Transverse colon (tissue), 4 donors: ENCODE data around the gene NRN1. TPM values are rescaled to one million over a fixed set of nuclear protein-coding genes. Genes with fewer than 3 reads are reported as not detected.

Source experiments
- DNase-seq: peaks from one replicate; pipeline ENCODE4 v3.0.0-alpha.2; 2019
- H3K27ac ChIP-seq, 4 donors: fragments of 200-600 bp; sonication (generic); 2 replicates each; pipeline ENCODE4 v1.5.1; 2016 to 2018; ENCODE audit warnings: inconsistent platforms in 4 of 4
- H3K27me3 ChIP-seq: fragments of 200-600 bp; sonication (generic); 2 replicates; pipeline ENCODE4 v1.5.1; 2017; ENCODE audit warnings: inconsistent platforms
- H3K36me3 ChIP-seq, 4 donors: fragments of 200-600 bp; sonication (generic); 2 replicates each; pipeline ENCODE4 v1.5.1; 2017 to 2019; ENCODE audit warnings: inconsistent platforms in 4 of 4
- H3K4me1 ChIP-seq, 4 donors: fragments of 200-600 bp; sonication (generic); 2 replicates each; pipeline ENCODE4 v1.5.1; 2017 to 2020; ENCODE audit warnings: inconsistent platforms in 4 of 4
- H3K4me3 ChIP-seq, 4 donors: fragments of 200-600 bp; sonication (generic); 1 replicate in 1 of 4; 2 replicates in 3 of 4; pipeline versions ENCODE4 v1.5.1 to v1.6.1; 2017 to 2019; ENCODE audit warnings: inconsistent platforms in 4 of 4
- H3K9me3 ChIP-seq, 2 donors: fragments of 200-600 bp; sonication (generic); 2 replicates each; pipeline ENCODE4 v1.5.1; 2017 to 2019; ENCODE audit warnings: inconsistent platforms in 2 of 2
- CTCF ChIP-seq, 5 experiments: fragments of 200-600 bp in 3 of 5; fragments of 450-650 bp in 2 of 5; sonication (generic) in 3 of 5; IDR thresholded peaks; 1 replicate in 2 of 5; 2 replicates in 3 of 5; pipeline ENCODE4 v1.5.1; 2016 to 2017; ENCODE audit warnings: antibody characterized with exemption in 5 of 5, inconsistent platforms in 3 of 5, mild to moderate bottlenecking in 2 of 5, moderate library complexity in 1 of 5
- EP300 ChIP-seq: sonication (generic); formaldehyde crosslinking; IDR thresholded peaks from one replicate; pipeline ENCODE4 v1.6.1; 2017; ENCODE audit warnings: antibody characterized with exemption, low read depth
- POLR2A ChIP-seq: fragments of 450-650 bp; IDR thresholded peaks from one replicate; pipeline ENCODE4 v1.6.1; 2016; ENCODE audit warnings: antibody characterized with exemption, mild to moderate bottlenecking, moderate library complexity
- POLR2AphosphoS5 ChIP-seq, 3 donors: sonication (generic); formaldehyde crosslinking; IDR thresholded peaks; one replicate each; pipeline ENCODE4 v1.6.1; 2016; ENCODE audit warnings: antibody characterized with exemption in 3 of 3
- WGBS, 2 donors: methylation state at CpG; one replicate each; pipeline ENCODE4 v1.1.5; 2018; ENCODE audit warnings: low coverage in 1 of 2; 5-methylcytosine and 5-hydroxymethylcytosine counted together
- in situ Hi-C, 4 donors: fragments of 200-750 bp; cut with MboI; loops; one replicate each; pipeline versions ENCODE4 v1.15.0 to v1.15.1; 2017; ENCODE audit warnings: low sequenced_read_pairs in 3 of 4, low pct_ligation_motif_present in 1 of 4, low pct_unique_long_range_greater_than_20kb in 1 of 4
- intact Hi-C: fragments of 100-400 bp; cut with DNase I; formaldehyde crosslinking; loops from one replicate; pipeline ENCODE4 v1.15.1; 2023; ENCODE audit warnings: low total_unique reads
- total RNA-seq, 4 donors: library from RNA; depleted of rRNA; stranded (reverse); fragments of >200 nt; gene quantifications; one replicate each; pipeline ENCODE4 v1.1.0, GENCODE V29; 2016

NRN1 gene
- total RNA-seq, 4 donors from 2014 or later = 1.2 to 2.5 TPM; not detected in 2

GRCh38 chr6:6037179-6037578 is 30.5 kb upstream of the NRN1 start:
- H3K4me1 ChIP-seq = no peaks in the 10 kb centered on the region
- H3K36me3 ChIP-seq = no peaks in the 10 kb centered on the region
- H3K27ac ChIP-seq = no peak overlapping the region
- TF ChIP-seq POLR2A = no peak
- no peak for TF ChIP-seq POLR2AphosphoS5 (IDR thresholded peaks at IDR 0.05)
- TF ChIP-seq CTCF (IDR thresholded peaks at IDR 0.05) = no peak
- no peak for TF ChIP-seq EP300
- H3K4me3 ChIP-seq = no peak overlapping the region
- H3K27me3 ChIP-seq = no peaks in the 10 kb centered on the region
- WGBS, 2 donors = 60 to 85% methylated on average over 2 to 4 of the region's 4 CpGs
- intact Hi-C loops = no loop called here
- in situ Hi-C loops = no loop called here
- no peaks in the 10 kb centered on the region for H3K9me3 ChIP-seq
- no peak for DNase-seq

- intact Hi-C loops (no loop called here), in situ Hi-C loops (no loop called here)
- no peak overlapping the region for H3K4me3 ChIP-seq
- TF ChIP-seq EP300 = no peak
- no peak for TF ChIP-seq CTCF (IDR thresholded peaks at IDR 0.05)
- no peak for TF ChIP-seq POLR2AphosphoS5 (IDR thresholded peaks at IDR 0.05)
- TF ChIP-seq POLR2A = no peak
- no peak overlapping the region for H3K27ac ChIP-seq
- H3K36me3 ChIP-seq = no peaks in the 10 kb centered on the region
- DNase-seq = no peak
- no peaks in the 10 kb centered on the region for H3K9me3 ChIP-seq
- no peaks in the 10 kb centered on the region for H3K4me1 ChIP-seq
- WGBS, 2 donors = 75 to 77% methylated on average over 4 of the region's 4 CpGs
- no peaks in the 10 kb centered on the region for H3K27me3 ChIP-seq
These were observed 27.1 kb upstream of the NRN1 start for GRCh38 chr6:6033858-6034257.

- H3K27ac ChIP-seq = no peak overlapping the region
- intact Hi-C loops = no loop called here
These were observed 19.9 kb upstream of the NRN1 start for GRCh38 chr6:6026513-6027205.

GRCh38 chr6:6025736-6026135 is 19.0 kb upstream of the NRN1 start:
- H3K4me1 ChIP-seq = no peaks in the 10 kb centered on the region
- in situ Hi-C loops = no loop called here
- no peak for DNase-seq
- H3K27me3 ChIP-seq = peaks cover 30% of the 10 kb centered on the region
- intact Hi-C loops = no loop called here
- H3K27ac ChIP-seq = no peak overlapping the region
- H3K9me3 ChIP-seq = no peaks in the 10 kb centered on the region
- TF ChIP-seq EP300 (no peak), POLR2A (no peak), POLR2AphosphoS5 (IDR thresholded peaks at IDR 0.05) (no peak), CTCF (IDR thresholded peaks at IDR 0.05) (no peak)
- WGBS, 2 donors = 38 to 57% methylated on average over 5 of the region's 5 CpGs
- no peak overlapping the region for H3K4me3 ChIP-seq
- H3K36me3 ChIP-seq = no peaks in the 10 kb centered on the region

More at GRCh38 chr6:6026513-6027205, 19.9 kb upstream of the NRN1 start:
- TF ChIP-seq CTCF (IDR thresholded peaks at IDR 0.05) = no peak
- TF ChIP-seq EP300 = no peak
- no peak for TF ChIP-seq POLR2AphosphoS5 (IDR thresholded peaks at IDR 0.05)
- TF ChIP-seq POLR2A = no peak
- no peaks in the 10 kb centered on the region for H3K4me1 ChIP-seq
- H3K36me3 ChIP-seq = no peaks in the 10 kb centered on the region
- DNase-seq = no peak
- no peak overlapping the region for H3K4me3 ChIP-seq
- in situ Hi-C loops = no loop called here
- peaks cover 30% of the 10 kb centered on the region for H3K27me3 ChIP-seq
- no peaks in the 10 kb centered on the region for H3K9me3 ChIP-seq
- WGBS, 2 donors = 69 to 72% methylated on average over 2 of the region's 2 CpGs
